WTC11 (cell line): ENCODE measurements around the gene SERP1.

Source experiments
- TF ChIP-seq, protein P1 (sequence below): sonication (generic); formaldehyde crosslinking; IDR thresholded peaks from 2 replicates; pipeline ENCODE4 v1.8.0; 2023; ENCODE audit warnings: missing genetic modification reagents, mild to moderate bottlenecking, borderline replicate concordance
- TF ChIP-seq, protein P2 (sequence below): sonication (generic); formaldehyde crosslinking; IDR thresholded peaks from 2 replicates; pipeline ENCODE4 v1.8.0; 2022; ENCODE audit warnings: mild to moderate bottlenecking, missing genetic modification reagents
- TF ChIP-seq, protein P3 (sequence below): sonication (generic); formaldehyde crosslinking; IDR thresholded peaks from 2 replicates; pipeline ENCODE4 v1.8.0; 2022; ENCODE audit warnings: mild to moderate bottlenecking, missing genetic modification reagents

GRCh38 chr3:150520408-150520807, 25.9 kb downstream of the SERP1 start:
- TF ChIP-seq, protein P1, sequence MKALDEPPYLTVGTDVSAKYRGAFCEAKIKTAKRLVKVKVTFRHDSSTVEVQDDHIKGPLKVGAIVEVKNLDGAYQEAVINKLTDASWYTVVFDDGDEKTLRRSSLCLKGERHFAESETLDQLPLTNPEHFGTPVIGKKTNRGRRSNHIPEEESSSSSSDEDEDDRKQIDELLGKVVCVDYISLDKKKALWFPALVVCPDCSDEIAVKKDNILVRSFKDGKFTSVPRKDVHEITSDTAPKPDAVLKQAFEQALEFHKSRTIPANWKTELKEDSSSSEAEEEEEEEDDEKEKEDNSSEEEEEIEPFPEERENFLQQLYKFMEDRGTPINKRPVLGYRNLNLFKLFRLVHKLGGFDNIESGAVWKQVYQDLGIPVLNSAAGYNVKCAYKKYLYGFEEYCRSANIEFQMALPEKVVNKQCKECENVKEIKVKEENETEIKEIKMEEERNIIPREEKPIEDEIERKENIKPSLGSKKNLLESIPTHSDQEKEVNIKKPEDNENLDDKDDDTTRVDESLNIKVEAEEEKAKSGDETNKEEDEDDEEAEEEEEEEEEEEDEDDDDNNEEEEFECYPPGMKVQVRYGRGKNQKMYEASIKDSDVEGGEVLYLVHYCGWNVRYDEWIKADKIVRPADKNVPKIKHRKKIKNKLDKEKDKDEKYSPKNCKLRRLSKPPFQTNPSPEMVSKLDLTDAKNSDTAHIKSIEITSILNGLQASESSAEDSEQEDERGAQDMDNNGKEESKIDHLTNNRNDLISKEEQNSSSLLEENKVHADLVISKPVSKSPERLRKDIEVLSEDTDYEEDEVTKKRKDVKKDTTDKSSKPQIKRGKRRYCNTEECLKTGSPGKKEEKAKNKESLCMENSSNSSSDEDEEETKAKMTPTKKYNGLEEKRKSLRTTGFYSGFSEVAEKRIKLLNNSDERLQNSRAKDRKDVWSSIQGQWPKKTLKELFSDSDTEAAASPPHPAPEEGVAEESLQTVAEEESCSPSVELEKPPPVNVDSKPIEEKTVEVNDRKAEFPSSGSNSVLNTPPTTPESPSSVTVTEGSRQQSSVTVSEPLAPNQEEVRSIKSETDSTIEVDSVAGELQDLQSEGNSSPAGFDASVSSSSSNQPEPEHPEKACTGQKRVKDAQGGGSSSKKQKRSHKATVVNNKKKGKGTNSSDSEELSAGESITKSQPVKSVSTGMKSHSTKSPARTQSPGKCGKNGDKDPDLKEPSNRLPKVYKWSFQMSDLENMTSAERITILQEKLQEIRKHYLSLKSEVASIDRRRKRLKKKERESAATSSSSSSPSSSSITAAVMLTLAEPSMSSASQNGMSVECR (CRISPR knock-in tag) = no peak
- TF ChIP-seq, protein P2, sequence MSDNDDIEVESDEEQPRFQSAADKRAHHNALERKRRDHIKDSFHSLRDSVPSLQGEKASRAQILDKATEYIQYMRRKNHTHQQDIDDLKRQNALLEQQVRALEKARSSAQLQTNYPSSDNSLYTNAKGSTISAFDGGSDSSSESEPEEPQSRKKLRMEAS (CRISPR knock-in tag) = no peak
- TF ChIP-seq, protein P3, sequence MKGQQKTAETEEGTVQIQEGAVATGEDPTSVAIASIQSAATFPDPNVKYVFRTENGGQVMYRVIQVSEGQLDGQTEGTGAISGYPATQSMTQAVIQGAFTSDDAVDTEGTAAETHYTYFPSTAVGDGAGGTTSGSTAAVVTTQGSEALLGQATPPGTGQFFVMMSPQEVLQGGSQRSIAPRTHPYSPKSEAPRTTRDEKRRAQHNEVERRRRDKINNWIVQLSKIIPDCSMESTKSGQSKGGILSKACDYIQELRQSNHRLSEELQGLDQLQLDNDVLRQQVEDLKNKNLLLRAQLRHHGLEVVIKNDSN = no peak
